ENCODE data around the gene LRRC47.

The LRRC47 gene

DNA sequence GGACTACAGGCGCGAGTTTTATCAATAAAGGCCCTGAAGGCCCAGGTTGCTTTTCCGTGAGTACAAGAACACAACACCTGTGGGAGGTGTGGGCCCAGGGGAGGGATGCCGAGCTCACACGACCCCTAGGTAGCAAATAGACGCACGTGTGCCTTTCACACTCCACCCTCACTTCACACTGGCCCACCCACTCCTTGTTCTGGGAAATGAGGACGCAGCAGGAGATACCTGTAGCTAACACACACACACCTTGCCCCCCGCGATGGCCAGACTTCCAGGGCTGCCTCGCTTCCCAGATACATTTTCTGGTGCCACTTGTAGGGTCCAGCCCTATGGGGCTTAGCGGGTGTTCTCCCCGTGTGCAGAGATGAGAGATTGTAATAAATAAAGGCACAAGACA, 48.4 kb downstream of the LRRC47 start:
- Histone ChIP-seq H3K4me3 (peak overlapping the region; percentile 71), H3K27ac (no peak overlapping the region)
- TF ChIP-seq, protein P1, sequence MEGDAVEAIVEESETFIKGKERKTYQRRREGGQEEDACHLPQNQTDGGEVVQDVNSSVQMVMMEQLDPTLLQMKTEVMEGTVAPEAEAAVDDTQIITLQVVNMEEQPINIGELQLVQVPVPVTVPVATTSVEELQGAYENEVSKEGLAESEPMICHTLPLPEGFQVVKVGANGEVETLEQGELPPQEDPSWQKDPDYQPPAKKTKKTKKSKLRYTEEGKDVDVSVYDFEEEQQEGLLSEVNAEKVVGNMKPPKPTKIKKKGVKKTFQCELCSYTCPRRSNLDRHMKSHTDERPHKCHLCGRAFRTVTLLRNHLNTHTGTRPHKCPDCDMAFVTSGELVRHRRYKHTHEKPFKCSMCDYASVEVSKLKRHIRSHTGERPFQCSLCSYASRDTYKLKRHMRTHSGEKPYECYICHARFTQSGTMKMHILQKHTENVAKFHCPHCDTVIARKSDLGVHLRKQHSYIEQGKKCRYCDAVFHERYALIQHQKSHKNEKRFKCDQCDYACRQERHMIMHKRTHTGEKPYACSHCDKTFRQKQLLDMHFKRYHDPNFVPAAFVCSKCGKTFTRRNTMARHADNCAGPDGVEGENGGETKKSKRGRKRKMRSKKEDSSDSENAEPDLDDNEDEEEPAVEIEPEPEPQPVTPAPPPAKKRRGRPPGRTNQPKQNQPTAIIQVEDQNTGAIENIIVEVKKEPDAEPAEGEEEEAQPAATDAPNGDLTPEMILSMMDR (IDR thresholded peaks at IDR 0.05) = no peak
- DNase-seq (ENCODE audit: low spot score) = no peak

DNA sequence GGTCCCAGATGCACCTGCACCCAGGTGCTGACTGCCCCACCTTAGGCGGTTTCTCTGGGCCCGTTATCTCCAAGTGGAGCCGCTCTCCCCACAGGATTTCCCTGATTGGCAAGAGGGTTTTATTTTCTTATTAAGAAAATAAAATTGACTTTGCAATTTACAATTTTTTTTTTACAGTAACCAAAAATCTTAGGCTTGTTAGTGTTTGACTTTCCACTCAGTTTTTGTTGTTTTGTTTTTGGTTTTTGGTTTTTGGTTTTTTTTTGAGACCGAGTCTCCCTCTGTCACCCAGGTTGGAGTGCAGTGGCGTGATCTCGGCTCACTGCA, 48.8 kb downstream of the LRRC47 start:
- H3K27ac ChIP-seq = peak overlapping the region in 1 of 2 donors; percentile 80
- no peak for DNase-seq (ENCODE audit: low spot score)
- TF ChIP-seq, protein P1 (IDR thresholded peaks at IDR 0.05) = no peak
- peak overlapping the region; percentile 71 for H3K4me3 ChIP-seq

DNA sequence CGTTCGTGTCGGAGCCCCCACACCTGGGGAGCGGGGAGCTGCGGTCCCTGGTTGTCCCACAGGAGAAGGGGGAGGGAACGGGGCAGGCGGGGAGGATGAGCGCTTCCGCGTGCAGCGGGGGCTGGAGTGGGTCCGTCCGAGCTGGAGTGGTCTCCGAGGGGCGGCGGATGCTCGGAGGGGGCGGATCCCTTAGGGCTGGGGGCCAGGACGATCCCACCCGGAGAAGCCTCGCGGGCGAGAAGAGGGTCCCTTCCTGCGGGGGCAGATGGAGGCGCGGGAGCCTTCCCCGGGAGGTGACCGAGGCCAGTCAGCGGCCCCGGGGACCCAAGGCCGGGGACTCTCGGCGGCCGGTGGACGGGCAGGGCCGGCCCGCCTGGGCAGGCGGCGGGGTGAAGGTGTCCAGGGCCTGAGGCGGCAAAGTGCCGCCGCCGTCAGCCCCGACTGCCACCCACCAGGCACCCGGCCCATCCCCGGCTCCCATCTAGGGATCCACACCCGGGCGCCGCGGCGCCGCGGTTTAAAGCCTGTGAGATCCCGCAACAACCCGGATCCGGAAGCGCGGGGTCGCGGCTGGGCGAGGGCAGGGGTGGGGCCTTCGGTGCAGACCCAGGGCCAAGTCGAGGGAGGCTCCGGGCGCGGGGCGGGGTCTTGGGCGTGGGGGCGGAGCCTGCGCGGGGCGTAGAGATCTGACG, 49.3 kb downstream of the LRRC47 start:
- peak; percentile 89 for DNase-seq (ENCODE audit: low spot score)
- peak overlapping the region; percentile 71 for H3K4me3 ChIP-seq
- H3K27ac ChIP-seq = peak overlapping the region; percentile 51 to 80
- TF ChIP-seq, protein P1 (IDR thresholded peaks at IDR 0.05) = no peak

DNA sequence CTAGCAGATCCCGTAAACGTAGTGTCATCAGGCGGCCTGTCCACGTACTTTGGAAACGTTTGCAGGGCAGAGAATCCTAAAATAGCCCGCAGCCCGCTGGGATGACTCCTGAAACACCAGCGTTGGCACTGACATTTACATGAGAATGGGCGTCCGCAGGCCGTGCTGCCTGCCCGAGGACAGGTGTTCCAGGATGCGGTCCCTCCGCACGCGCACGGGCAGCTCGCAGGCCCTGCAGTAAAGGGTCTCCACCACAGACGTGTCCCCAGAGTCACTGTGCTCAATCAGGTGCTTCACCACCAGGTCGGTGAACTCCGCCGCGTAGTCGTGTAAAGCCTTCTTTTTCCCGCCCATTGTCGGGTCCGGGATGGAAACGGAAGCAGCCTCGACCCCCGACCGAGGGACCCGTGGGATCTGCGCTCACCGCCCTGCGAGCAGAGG, 49.9 kb downstream of the LRRC47 start:
- Histone ChIP-seq H3K27ac (peak overlapping the region; percentile 51 to 80), H3K4me3 (peak overlapping the region; percentile 71)
- TF ChIP-seq, protein P1 (IDR thresholded peaks at IDR 0.05) = no peak
- no peak for DNase-seq (ENCODE audit: low spot score)

GRCh38 chr1:3745590-3746381, 50.5 kb downstream of the LRRC47 start:
- Histone ChIP-seq H3K4me3 (peak overlapping the region; percentile 71), H3K27ac (peak overlapping the region in 1 of 2 donors; percentile 80)
- DNase-seq (ENCODE audit: low spot score) = no peak
- TF ChIP-seq, protein P1 (IDR thresholded peaks at IDR 0.05) = no peak

DNA sequence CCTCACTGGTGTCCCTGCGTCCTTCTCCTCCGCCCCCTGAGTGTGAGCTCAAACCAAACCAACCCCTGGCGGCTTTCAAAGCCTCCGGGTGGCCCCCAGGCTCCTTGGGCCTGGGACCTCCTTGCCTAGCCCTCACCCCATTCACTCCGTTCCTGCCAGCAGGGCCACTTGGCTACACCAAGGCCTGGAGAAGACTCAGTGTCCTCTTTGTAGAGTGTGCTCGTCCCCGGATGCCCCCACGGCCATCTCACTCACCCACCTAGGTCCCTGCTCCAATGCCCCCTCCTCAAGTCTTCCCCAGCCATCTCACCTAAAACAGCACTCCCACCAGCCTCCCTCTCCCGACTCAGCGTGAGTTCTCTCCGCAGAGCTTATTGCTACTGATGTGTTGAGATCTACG, 51.2 kb downstream of the LRRC47 start:
- no peak overlapping the region for H3K4me3 ChIP-seq
- no peak overlapping the region for H3K27ac ChIP-seq
- TF ChIP-seq, protein P1 (IDR thresholded peaks at IDR 0.05) = no peak
- DNase-seq (ENCODE audit: low spot score) = no peak

GRCh38 chr1:3744646-3745045, 51.7 kb downstream of the LRRC47 start:
- Histone ChIP-seq H3K4me3 (no peak overlapping the region), H3K27ac (no peak overlapping the region)
- TF ChIP-seq, protein P1 (IDR thresholded peaks at IDR 0.05) = no peak
- no peak for DNase-seq (ENCODE audit: low spot score)
